K562 (cell line): ENCODE data around the gene CEP128. TPM values are rescaled to one million over a fixed set of nuclear protein-coding genes. Genes with fewer than 3 reads are reported as not detected.
A peak's percentile ranks its signal among the peaks of the same experiment; 100 is the strongest.

Experiments used
- NBN ChIP-seq: fragments of 450-650 bp; IDR thresholded peaks from 2 replicates; pipeline ENCODE4 v1.6.1; 2016; ENCODE audit warnings: low read depth, mild to moderate bottlenecking
- RFX1 ChIP-seq: fragments of 450-650 bp; IDR thresholded peaks from 2 replicates; pipeline ENCODE4 v1.6.1; 2016; ENCODE audit warnings: mild to moderate bottlenecking, moderate library complexity
- RFX7 ChIP-seq: fragments of 250-450 bp; sonication (Bioruptor Pico); IDR thresholded peaks from 2 replicates; pipeline ENCODE4 v1.5.1; 2021; ENCODE audit warnings: mild to moderate bottlenecking
- ZNF232 ChIP-seq: sonication (generic); formaldehyde crosslinking; IDR thresholded peaks from 2 replicates; pipeline ENCODE4 v1.8.0; 2022; ENCODE audit warnings: mild to moderate bottlenecking, missing genetic modification reagents
- ZNF311 ChIP-seq: fragments of 250-450 bp; sonication (Bioruptor Pico); IDR thresholded peaks from 2 replicates; pipeline ENCODE4 v1.4.0; 2020; ENCODE audit warnings: mild to moderate bottlenecking, moderate library complexity
- ZNF316 ChIP-seq: fragments of 450-650 bp; IDR thresholded peaks from 2 replicates; pipeline ENCODE4 v1.6.1; 2016
- ZNF354B ChIP-seq: fragments of 250-450 bp; sonication (Bioruptor Pico); IDR thresholded peaks from 2 replicates; pipeline ENCODE4 v1.4.0; 2020
- polyA plus RNA-seq, 8 experiments: library from polyadenylated mRNA; depleted of rRNA in 4 of 8; stranded (reverse) in 5 of 8; unstranded in 3 of 8; fragments of >200 nt; fragmentation: Nextera tagmentation in 2 of 8; fragmentation: Illumina TruSeq in 1 of 8; extraction: Ambion mirVana in 2 of 8; extraction: Trizol in 1 of 8; gene quantifications; 2 replicates each; pipeline versions ENCODE4 v1.2.1 to v1.2.3, GENCODE V29; 2011 to 2014; ENCODE audit warnings: inconsistent platforms in 1 of 8, missing spikeins in 1 of 8
- total RNA-seq, 7 experiments: library from RNA; depleted of rRNA in 6 of 7; stranded (reverse); fragments of >200 nt in 6 of 7; fragmentation: Illumina TruSeq in 2 of 7; extraction: Trizol in 2 of 7; gene quantifications; 2 replicates each; pipeline versions ENCODE4 v1.2.1 to v1.2.3, GENCODE V29; 2011 to 2021; ENCODE audit warnings: low replicate concordance in 1 of 7
- TF ChIP-seq, protein P1 (sequence below): fragments of 450-650 bp; IDR thresholded peaks from 2 replicates; pipeline ENCODE4 v1.6.1; 2016; ENCODE audit warnings: low read depth

Gene CEP128
- total and polyA plus RNA-seq, 9 of the 15 experiments (the other 6 are each of a cell fraction or from before 2014, with no cell fraction given) = 2.3 to 9.2 (median 4.6) TPM

DNA sequence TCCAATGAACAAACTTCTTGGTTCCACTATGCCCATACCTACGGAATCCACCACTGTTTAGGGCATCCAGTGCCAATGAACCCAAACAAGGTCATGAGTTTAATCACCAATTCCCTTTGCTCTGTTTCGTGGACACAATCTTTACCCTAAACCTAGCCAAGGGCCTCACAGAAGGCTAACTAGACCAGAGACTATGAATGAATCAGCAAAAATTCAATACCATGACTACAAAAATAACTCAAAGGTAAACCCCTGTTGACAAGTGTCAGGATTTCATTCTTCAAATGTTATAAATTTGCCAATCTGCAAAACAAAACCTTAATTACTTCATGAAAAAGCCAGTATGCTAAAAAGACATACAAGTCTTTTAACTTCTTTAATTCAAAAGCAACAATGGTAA lies 96.7 kb downstream of the CEP128 start (continued):
- TF ChIP-seq, protein P1, sequence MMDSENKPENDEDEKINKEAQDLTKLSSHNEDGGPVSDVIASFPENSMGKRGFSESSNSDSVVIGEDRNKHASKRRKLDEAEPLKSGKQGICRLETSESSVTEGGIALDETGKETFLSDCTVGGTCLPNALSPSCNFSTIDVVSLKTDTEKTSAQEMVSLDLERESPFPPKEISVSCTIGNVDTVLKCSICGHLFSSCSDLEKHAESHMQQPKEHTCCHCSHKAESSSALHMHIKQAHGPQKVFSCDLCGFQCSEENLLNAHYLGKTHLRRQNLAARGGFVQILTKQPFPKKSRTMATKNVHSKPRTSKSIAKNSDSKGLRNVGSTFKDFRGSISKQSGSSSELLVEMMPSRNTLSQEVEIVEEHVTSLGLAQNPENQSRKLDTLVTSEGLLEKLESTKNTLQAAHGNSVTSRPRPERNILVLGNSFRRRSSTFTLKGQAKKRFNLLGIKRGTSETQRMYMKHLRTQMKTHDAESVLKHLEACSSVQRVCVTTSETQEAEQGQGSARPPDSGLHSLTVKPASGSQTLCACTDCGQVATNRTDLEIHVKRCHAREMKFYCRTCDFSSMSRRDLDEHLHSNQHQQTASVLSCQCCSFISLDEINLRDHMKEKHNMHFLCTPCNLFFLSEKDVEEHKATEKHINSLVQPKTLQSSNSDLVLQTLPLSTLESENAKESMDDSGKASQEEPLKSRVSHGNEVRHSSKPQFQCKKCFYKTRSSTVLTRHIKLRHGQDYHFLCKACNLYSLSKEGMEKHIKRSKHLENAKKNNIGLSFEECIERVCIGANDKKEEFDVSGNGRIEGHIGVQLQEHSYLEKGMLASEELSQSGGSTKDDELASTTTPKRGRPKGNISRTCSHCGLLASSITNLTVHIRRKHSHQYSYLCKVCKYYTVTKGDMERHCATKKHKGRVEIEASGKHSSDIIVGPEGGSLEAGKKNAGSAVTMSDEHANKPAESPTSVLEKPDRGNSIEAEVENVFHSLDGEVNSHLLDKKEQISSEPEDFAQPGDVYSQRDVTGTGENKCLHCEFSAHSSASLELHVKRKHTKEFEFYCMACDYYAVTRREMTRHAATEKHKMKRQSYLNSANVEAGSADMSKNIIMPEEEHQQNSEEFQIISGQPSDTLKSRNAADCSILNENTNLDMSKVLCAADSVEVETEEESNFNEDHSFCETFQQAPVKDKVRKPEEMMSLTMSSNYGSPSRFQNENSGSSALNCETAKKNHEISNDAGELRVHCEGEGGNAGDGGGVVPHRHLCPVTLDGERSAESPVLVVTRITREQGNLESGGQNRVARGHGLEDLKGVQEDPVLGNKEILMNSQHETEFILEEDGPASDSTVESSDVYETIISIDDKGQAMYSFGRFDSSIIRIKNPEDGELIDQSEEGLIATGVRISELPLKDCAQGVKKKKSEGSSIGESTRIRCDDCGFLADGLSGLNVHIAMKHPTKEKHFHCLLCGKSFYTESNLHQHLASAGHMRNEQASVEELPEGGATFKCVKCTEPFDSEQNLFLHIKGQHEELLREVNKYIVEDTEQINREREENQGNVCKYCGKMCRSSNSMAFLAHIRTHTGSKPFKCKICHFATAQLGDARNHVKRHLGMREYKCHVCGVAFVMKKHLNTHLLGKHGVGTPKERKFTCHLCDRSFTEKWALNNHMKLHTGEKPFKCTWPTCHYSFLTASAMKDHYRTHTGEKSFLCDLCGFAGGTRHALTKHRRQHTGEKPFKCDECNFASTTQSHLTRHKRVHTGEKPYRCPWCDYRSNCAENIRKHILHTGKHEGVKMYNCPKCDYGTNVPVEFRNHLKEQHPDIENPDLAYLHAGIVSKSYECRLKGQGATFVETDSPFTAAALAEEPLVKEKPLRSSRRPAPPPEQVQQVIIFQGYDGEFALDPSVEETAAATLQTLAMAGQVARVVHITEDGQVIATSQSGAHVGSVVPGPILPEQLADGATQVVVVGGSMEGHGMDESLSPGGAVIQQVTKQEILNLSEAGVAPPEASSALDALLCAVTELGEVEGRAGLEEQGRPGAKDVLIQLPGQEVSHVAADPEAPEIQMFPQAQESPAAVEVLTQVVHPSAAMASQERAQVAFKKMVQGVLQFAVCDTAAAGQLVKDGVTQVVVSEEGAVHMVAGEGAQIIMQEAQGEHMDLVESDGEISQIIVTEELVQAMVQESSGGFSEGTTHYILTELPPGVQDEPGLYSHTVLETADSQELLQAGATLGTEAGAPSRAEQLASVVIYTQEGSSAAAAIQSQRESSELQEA = no peak
- TF ChIP-seq ZNF311 (CRISPR knock-in tag) (no peak), RFX7 (CRISPR knock-in tag) (no peak), RFX1 (peak; percentile 13; the same call in 1 of the 2 replicates), ZNF354B (CRISPR knock-in tag) (no peak), NBN (no peak), ZNF316 (peak; percentile 77), ZNF232 (CRISPR knock-in tag) (no peak)
- TF ChIP-seq, all 486 proteins: peak for 9
